DOHH2 (cell line): ENCODE measurements around the gene STK16.

Experiments used
- EZH2phosphoT487 ChIP-seq: fragments of 200-600 bp; sonication (generic); IDR thresholded peaks from 2 replicates; pipeline ENCODE4 v1.6.1; 2017; ENCODE audit warnings: borderline replicate concordance, mild to moderate bottlenecking, antibody characterized with exemption, low read length, moderate library complexity, mixed read lengths
- TF ChIP-seq, protein P1 (sequence below): fragments of 200-600 bp; sonication (generic); IDR thresholded peaks from one replicate; pipeline ENCODE4 v1.5.1; 2014; ENCODE audit warnings: antibody characterized with exemption, mild to moderate bottlenecking, low read depth, low read length; ENCODE audit not compliant: poor library complexity, severe bottlenecking

DNA sequence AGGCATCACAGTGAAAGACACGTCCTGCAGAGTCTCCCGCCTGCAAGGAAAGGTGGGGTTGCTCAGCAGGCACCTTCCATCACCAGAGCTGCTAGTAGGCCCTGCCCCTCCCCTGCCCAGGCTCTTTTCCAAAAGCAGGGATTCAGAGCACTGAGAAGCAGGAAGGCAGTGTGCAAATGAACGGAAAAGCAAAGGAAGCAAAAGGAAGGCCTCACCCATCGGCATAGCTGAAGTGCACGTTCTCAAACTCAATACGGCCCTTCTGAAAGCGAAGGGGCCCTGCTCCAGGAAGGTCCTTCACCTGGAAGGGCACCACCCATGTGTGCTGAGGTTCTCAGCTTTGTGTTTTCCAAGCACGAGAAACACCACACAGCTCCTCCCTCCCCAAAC, 32.3 kb upstream of the STK16 start:
- TF ChIP-seq, protein P1, sequence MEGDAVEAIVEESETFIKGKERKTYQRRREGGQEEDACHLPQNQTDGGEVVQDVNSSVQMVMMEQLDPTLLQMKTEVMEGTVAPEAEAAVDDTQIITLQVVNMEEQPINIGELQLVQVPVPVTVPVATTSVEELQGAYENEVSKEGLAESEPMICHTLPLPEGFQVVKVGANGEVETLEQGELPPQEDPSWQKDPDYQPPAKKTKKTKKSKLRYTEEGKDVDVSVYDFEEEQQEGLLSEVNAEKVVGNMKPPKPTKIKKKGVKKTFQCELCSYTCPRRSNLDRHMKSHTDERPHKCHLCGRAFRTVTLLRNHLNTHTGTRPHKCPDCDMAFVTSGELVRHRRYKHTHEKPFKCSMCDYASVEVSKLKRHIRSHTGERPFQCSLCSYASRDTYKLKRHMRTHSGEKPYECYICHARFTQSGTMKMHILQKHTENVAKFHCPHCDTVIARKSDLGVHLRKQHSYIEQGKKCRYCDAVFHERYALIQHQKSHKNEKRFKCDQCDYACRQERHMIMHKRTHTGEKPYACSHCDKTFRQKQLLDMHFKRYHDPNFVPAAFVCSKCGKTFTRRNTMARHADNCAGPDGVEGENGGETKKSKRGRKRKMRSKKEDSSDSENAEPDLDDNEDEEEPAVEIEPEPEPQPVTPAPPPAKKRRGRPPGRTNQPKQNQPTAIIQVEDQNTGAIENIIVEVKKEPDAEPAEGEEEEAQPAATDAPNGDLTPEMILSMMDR, result no peak
- no peak for TF ChIP-seq EZH2phosphoT487
